ENCODE results near the gene PMPCA.
"Not testable (repeated sequence)": the region's sequence is repeated elsewhere in the genome, so short reads cannot be mapped to it uniquely, and the experiment has no call there.

PMPCA gene

DNA sequence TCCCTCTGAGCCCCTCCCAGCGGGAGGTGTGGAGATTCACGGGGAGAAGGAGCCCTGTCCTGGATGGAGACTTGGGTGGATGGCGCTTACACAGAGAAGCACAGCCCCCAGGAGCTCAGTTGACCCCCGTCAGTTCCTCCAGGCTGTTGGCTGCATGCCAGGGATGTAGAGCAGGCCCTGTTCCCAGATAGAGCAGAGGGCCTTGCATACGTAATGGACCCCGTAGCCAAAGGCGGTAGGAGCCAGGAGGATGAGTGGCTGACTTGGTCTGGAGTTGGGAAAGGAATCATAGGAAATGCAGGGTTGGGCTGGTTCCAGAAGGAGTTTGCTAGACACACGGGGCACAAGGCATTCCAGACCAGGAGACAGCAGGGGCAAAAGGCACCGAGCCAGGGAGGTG is 2.5 kb downstream of the PMPCA start:
- no peak for DNase-seq (ENCODE audit: low read depth in 2 of 2)

DNA sequence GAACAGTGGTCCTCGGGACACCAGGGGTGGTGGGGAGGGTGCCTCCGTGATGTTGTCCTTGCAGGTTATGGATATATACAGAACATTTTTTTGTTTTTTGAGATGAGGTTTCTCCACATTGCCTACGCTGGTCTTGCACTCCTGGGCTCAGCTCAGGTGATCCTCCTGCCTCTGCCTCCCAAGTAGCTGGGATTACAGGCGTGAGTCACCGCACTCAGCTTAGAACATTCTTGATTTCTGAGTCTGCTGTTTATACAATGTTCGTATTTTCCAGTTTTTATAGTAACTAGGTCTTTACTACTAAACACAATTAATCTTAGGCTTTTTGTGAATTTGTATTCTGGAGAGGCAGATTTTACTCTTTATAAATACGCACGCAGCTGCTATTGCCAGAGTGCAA is 6.0 kb downstream of the PMPCA start:
- DNase-seq (ENCODE audit: low read depth in 2 of 2), result no peak

DNA sequence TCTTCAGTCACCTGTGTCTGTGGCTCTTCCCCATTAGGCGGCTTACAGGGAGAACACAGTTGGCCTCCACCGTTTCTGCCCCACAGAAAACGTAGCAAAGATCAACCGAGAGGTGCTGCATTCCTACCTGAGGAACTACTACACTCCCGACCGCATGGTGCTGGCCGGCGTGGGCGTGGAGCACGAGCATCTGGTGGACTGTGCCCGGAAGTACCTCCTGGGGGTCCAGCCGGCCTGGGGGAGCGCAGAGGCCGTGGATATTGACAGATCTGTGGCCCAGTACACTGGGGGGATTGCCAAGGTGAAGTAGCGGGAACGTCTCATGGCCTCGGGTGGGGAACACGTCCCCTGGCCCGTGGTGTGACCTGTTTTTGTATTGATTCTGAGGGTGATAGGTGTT is 6.5 kb downstream of the PMPCA start:
- no peak for DNase-seq (ENCODE audit: low read depth in 2 of 2)

DNA sequence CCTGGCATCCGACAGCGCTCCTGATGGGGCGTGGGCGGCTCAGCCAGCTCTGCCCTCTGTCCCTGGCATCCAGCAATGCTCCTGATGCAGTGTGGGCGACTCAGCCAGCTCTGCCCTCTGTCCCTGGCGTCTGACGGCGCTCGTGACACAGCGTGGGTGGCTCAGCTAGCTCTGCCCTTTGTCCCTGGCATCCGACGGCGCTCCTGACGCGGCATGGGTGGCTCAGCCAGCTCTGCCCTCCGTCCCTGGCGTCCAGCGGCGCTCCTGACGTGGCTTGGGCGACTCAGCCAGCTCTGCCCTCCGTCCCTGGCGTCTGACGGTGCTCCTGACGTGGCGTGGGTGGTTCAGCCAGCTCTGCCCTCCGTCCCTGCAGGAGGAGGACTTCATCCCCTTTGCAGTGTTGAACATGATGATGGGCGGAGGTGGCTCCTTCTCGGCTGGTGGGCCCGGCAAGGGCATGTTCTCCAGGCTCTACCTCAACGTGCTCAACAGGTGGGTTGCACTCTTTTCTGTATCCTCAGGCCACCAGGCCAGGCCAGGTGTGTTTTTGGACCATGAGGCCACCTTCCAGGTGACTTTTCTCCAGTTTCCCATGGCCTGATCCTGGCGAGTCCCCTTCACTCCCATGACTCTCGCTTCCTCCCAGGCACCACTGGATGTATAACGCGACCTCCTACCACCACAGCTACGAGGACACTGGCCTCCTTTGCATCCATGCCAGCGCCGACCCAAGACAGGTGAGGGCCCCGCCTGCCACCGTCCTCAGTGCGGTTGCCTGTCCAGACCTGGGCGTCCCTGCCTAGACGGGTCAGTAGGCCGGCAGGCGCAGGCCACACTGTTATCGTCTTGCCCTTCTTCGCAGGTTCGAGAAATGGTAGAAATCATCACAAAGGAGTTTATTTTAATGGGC is 8.0 kb downstream of the PMPCA start:
- no peak for DNase-seq (ENCODE audit: low read depth in 2 of 2)

GRCh38 chr9:136419092-136419420 is 8.6 kb downstream of the PMPCA start:
- no peak for DNase-seq (ENCODE audit: low read depth in 2 of 2)

DNA sequence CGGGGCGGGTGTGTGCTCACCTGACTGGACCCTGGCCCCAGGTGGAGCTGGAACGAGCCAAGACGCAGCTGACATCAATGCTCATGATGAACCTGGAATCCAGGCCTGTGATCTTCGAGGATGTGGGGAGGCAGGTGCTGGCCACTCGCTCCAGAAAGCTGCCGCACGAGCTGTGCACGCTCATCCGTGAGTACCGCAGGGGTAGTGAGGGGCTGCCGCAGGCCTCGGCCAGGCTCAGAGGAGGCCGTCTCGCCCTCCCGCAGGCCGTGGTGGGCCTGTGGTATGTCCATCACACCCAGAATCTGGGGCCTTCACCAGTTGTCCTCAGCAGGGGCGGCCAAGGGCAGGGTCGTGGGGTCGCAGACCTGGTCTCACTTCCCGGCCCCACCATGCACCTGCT is 11.3 kb downstream of the PMPCA start:
- DNase-seq (ENCODE audit: low read depth in 2 of 2), result no peak

GRCh38 chr9:136422876-136423275 is 12.4 kb downstream of the PMPCA start:
- no peak for DNase-seq (ENCODE audit: low read depth in 2 of 2)

DNA sequence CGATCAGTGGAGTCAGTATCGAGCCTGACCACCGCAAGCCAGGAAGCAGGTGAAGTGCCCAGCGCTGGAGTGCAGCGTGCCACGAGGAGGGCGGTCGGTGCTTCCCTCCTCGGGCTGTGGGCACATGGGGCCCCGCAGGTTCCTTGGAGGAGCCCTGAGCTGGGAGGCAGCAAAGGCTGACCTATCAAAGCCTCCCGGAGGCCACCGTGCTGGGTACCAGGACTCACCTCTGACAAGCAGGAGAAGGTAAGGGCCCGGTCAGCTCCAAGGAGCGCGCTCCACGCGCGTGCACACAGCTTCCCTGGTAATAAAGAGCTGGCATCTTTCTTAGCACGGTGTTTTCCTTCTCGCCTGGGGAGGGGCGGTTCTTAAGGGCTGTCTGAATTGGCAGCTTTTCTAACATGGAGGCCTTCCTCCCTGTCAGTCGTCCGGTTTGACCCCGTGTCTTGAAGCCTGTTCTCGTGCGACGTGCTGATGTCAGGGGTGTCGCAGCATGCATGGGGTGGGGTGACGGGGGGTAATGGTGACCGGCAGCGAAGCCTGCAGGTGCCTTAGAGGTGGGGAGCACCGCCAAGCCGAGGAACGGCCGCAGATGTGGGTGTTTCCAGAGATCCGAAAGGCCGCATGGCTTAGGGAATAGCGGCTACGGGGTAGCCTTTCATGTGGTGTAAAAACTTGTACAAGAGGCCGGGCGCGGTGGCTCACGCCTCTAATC is 13.1 kb downstream of the PMPCA start:
- no peak for DNase-seq (ENCODE audit: low read depth in 2 of 2)

DNA sequence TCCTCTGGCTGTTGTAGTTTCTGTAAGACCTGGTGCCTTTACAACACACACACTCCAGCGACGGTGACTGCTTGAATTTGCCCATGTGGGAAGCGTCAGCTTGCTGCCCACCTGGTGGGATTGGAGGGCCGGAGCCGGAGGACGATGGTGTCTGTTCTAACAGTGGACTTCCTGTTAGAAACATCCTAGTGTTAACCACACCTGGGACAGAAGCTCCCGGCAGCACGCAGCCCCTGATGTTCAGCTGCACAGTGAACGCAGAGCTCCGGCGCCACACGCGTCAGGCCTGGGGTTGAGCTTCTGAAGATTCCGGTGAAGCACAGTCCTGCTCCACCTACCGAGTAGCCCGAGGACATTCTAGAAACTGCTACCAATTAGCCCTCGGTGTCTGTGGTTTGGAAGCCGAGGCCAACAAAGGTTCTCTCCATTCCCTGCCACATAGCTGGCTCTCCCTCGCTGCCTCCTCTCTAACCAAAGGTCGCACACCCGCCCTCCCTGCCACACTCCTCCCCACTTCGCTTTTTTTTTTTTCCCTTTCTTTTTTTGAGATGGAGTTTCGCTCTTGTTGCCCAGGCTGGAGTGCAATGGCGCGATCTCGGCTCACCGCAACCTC is 14.4 kb downstream of the PMPCA start:
- DNase-seq (ENCODE audit: low read depth in 2 of 2), result no peak

DNA sequence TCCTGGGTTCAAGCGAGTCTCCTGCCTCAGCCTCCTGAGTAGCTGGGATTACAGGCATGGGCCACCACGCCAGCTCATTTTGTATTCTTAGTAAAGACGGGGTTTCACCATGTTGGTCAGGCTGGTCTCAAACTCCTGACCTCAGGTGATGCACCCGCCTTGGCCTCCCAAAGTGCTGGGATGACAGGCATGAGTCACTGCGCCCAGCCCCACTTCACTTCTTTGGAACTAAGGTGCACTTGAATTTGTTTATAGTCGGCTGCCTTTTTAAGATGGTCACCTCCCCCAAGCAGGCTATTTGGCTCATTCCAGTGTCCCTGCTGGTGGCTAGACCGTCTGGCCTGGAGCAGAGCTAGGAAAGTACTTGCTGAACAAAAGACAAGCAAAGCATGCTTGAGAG is 14.9 kb downstream of the PMPCA start:
- DNase-seq (ENCODE audit: low read depth in 2 of 2), result not testable (repeated sequence)

- no peak for DNase-seq (ENCODE audit: low read depth in 2 of 2)
Measured at GRCh38 chr9:136426787-136427186, 16.3 kb downstream of the PMPCA start.

- DNase-seq (ENCODE audit: low read depth in 2 of 2), result no peak
Measured at GRCh38 chr9:136429075-136429628, 18.7 kb downstream of the PMPCA start.

- DNase-seq (ENCODE audit: low read depth in 2 of 2), result no peak
Measured at GRCh38 chr9:136429683-136430491, 19.4 kb downstream of the PMPCA start.

- DNase-seq (ENCODE audit: low read depth in 2 of 2), result no peak
Measured at GRCh38 chr9:136430588-136431234, 20.3 kb downstream of the PMPCA start.

DNA sequence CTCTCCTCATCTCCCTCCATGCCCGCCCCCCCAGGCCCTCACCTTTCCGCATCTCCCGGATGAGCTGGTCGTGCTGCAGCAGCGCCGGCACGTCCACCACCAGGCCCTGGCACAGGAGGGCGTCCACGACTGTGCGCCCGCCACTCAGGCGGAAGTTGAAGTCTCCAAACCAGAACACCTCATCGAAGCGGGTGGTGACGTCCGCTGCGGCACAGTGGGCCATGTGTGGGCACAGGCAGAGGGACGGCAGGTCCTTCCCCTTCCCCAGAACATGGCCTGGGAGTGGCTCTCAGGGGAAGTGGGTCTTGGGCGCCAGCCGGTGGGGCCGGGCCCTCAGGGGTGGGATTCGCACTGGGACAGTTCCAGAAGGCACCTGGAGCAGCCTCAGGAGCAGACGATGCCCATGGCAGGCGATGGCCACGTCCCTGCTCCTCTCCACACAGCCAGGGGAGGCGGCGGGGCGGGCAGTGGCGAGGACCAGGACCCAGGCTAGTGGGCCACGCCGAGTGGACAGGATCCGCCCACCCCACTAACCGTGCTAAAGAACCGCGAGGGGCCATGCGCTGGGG is 21.4 kb downstream of the PMPCA start:
- no peak for DNase-seq (ENCODE audit: low read depth in 2 of 2)

- DNase-seq (ENCODE audit: low read depth in 2 of 2), result no peak
Measured at GRCh38 chr9:136432591-136432990, 22.1 kb downstream of the PMPCA start.

DNA sequence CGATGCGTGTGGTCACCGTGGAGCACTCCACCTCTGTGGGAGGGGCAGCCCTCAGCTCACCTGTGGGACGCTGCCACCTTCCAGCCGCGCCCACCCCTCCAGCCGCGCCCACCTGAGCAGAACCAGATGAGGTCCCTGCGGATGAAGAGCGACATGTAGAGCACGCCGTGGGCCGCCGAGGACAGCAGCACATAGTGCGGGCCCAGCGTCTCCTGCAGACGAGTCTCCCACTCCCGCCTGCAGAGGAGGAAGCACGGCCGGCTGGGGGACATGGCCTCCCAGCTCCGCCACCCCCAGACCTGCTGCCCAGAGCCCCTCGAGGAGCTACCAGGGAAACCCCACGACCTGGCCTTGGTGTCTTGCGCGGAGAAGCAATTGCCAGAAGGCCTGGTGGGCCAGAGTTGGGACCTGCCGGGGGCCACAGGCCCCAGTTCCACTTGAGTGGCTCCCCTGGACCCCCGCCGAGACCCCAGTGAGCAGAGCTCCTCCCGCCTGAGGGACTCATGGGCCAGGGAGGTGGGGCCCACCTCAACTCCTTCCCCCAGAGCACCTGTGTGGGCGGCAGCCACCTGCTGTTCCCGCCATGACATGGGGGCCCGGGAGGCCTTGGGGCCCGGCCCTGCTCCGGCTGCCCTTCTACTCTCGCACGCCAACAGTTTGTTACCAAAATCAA is 22.7 kb downstream of the PMPCA start:
- no peak for DNase-seq (ENCODE audit: low read depth in 2 of 2)

DNA sequence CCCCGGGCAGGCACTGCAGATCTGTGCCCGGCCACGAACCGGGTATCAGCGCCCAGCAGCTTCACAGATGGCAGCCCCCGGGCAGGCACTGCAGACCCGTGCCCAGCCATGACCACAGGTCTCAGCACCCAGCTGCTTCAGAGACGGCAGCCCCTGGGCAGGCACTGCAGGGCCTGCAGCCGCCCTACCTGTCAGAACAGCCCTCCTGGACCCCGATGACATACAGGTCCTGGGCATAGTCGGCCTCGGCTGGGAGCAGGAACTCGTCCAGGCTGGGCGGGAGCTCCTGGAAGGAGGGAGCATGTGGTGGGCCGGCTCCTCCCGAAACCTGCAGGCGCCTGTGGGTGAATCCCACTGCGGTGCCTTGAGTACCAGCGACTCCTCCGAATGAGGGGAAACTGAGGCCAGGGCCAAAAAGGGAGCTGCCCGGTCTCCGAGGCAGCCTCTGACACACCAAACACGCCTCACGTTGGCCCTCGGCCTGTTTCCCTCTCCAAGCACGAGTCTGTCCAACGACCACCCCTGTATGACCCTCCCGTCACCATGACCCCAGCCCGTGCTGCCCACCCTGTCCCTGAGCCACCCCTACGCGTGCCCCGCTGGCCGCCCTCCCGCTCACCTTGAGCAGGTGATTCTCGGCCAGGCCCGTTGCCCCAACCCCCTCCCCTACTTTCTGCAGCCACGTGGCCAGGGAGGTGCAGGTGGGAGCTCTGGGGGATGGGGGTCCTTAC is 23.6 kb downstream of the PMPCA start:
- no peak for DNase-seq (ENCODE audit: low read depth in 2 of 2)

DNA sequence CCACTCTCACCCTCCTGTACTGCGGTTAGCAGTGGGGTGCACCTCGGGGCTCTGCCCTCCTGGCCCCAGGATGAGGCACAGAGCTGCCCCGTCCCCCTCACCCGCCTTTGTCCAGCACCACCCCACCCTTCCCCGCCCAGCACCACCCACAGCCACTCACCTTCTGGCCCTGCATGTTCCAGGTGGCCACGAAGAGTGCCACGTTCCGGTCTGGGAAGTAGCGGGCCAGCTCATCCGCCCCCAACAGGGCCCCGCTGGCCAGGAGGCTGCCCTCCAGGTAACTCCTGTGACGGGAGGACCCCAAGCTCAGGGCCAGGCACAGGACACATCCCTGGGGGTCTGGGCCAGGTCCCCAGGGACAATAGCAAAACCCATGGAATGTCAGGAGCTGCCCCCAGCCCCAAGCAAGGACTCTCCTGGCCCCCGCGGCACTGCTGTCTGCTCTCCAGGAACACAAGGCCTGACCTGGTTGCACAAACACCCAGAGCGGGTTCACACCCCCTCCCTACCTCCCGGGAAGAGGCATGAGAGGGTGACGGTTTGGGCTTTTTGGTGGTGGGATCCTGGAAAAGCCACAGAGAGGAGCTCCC is 24.2 kb downstream of the PMPCA start:
- no peak for DNase-seq (ENCODE audit: low read depth in 2 of 2)
